Activated CD8-positive, alpha-beta memory T cell treated with anti-CD3 and anti-CD28 coated beads, Interleukin-2, amount 50 U/mL, for 1 hour (primary cell): ENCODE results near the gene CXCL14.

Experiments used
- DNase-seq: peaks from one replicate; pipeline ENCODE4 v3.0.0-alpha.2; 2020; ENCODE audit errors: extremely low read depth

The CXCL14 gene

DNA sequence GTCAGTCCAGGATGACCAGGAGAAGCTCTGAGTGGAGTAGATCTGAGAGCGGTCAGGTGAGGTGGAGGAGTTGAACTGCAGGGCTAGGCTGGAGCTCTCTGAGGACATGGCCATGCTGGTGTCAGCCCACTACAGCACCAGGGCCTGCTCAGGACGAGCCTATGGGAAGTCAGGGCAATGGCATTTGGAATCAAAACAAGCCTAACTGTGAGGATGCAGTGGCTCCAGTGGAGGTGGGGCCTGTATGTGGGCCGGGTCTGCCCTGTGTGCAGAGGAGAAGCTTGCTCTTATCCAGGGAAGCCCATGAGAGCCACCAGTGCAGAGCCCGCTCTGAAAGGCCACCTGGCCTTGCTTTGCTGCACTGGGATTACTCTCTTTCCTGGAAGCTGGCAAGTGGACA lies 11.1 kb downstream of the CXCL14 start:
- DNase-seq, result no peak

DNA sequence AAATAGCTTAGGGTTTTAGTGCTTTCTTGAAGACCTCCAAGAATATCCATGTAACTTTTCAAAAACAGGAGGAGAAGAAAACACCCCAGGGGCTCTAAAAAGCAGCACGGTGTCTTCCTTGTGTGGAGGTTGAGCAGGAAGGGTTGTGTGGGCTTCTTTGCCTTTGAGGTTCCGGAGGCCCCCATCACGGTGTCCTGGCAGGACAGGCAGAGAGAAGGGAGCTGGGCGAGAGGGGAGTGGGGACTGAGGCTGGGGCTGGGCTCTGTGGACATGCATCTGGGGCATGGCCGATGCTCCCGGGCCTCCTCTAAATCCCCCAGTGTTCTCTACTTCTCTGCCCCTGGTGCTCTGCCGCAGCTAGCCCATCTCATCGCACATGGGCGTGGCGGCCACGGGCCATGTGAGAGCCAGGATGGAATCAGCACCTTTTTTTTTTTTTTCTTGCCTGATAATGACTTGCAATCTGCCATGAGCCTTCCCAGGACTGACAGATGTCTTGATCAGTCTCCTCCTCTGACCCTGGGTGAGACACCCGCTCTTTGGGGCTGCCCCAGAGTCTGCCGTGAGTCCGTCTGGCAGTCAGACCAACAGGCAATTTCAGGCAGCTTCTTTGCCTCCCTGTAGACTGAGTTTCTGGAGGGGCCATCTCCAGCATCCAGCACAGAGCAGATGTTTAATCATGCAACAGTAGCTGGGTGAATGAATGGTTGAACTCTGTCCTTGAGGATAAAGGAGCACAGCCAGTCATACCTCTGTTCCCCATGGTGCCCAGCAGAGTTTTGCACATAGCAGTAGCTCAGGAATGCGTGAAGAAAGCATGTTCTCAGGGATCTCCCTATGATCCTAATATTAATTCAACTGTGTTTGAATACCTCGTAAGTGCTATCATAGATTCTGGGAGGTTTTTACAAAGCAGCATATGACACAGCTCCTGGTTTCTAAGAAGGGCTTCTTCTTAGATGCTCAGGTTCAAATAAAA lies 12.1 kb downstream of the CXCL14 start:
- DNase-seq, result no peak

DNA sequence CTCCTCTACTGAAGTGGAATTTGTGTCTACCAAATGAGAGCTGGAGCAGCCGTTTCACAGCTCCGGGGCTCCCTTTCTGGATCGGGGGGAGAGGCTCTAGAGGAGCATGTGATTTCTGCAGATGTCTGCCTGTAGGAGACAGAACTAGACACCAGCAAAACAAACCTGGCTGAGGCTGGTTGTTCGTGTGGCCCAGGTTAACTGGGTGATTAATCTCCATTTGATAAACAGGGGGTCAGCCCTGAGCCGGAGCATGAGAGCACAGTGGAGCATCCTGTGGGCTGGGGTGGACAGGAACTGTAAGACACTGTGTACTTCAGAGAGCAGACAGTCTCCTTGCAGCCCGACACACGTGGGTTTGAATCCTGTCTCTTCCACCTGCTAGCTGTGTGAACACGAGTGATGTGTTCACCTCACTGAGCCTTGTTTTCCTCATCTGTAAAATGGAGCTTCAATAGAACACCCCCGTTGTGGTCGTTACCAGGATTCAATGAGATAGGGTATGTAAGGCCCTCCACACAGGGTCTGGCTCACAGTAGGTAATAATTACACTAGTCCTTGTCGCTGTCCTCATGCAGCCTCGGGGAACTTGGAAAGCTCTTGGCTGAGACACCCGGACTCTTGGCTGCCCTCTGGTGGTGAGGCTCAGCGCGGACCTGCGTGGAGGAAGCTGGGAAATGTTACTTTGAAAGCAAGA lies 12.9 kb downstream of the CXCL14 start:
- DNase-seq, result no peak

DNA sequence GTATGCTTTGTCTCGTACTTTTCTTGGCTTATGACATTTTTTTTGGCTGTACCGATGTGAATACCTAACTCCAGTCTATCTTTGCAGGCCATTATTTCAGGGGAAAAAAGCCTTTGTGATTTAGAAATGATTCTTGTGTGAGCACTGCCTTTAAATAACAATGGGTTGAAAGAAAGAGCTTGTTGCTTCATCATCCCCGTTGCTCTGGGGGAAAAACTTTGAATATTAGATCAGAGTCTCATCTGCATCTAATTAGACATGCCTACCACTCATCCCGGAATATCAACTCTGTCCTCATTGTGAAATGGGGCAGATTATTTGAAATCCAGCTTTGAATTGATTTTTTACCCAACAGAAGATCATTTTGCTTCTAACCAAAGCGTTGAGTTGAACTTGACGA lies 13.5 kb downstream of the CXCL14 start:
- no peak for DNase-seq

DNA sequence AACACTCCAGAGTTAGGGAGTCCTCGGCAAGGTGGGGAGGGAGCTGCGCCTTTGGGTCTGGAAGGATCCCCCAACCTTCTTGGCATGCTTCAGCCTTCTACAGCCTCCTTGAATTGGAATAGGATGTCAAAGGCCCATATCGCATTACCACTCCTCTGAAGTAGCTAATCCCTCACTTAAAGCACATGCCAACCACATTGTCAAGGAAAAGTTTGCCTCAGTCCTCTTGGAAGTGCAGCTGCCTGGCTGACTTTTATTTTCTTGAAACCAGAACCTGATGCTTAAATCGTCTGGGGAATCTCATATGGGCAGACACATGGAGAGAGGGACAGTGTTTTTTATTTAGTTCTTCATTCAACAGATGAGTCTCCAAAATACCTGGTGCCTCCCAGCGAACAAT lies 14.5 kb downstream of the CXCL14 start:
- no peak for DNase-seq

DNA sequence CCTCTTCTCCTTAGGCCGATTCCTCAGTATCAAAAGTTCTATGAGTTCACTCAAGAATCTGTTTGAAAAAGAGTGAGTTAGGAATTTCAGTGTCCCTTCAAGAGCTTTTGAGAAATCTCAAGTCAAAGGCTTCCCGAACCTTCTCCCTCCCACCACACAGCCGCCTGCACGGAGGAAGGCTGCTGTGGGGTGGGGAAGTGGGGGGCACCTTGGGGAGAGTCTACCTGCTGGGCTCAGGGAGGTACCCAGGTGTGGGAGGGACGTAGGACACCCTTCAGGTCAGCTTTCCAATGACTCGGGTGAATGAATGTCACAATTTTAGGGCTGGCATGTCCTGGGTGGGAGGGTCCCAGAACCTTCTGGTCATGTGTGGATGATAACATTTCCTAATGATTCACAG lies 17.5 kb downstream of the CXCL14 start:
- DNase-seq, result no peak

DNA sequence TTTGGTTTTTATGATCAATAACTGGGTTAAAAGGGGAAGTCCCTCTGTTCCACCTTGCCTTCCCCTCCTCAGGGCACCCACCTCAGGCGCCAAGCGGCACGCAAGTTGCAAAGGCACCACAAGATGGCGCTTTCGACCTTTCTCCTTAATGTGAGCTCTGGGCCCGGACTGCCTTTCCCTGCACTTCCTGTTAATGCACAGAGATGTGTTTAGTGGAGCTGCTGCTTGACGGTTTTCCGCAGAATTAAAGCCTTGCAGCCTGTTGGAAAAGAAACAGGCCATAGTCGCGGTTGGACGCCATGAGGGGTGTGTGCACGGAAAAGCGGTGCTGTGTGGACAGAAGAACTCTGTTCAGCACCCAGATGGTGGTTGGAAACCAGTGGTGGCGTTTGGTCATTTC lies 17.9 kb downstream of the CXCL14 start:
- no peak for DNase-seq

DNA sequence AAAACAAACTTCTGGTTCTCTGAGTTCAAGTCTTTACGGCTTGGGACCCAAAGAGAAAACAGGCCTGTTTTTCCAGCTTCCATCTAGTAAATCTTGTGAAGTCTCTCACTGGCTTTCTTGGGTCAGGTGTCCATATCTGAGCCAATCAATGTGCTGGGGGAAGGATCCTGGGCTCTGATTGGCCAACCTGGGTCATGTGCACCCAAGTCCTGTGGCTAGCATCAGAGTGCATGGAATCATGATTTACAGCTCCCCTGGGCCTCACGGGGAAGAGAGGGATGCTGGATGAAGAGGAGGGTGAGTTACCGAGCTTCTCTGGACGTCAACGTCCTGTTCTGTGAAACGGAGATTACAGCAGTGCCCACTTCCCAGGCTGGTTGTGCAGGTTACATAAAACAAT lies 19.4 kb downstream of the CXCL14 start:
- DNase-seq, result no peak

DNA sequence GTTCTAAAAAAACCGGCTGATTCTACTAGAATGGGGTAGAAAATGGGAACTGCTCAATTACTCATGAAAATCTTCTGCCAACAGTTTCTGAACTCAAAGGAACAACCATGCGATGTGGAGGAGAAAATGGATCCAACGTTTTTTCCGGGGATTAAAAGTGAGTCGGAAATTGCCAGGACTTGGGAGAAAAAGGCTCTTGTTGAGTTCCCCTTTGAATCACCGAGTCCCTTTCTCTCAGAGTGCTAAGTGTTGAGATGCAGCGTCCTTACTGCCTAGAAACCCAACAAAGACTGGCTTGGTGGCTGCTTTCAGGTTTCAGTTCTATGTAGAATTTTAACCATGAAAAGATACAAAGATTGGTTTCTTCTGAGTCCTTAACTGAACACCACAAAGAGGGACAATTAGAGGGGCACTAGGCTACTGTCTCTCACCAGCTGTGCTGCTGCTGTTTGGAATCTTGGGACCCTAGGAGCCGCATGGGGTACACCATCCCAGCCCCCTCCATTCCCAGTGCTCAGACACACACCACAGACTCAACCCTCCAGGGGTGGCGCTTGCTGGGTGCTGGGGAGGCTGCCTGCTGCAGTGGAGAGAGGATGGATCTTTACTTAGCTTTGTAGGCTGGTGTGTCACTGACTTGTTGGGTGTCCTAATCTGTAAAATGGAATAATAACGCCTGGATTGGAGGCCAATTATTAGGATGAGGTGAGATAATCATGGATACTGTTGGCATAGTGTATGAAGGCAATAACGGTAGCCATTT lies 21.5 kb downstream of the CXCL14 start:
- DNase-seq, result no peak

DNA sequence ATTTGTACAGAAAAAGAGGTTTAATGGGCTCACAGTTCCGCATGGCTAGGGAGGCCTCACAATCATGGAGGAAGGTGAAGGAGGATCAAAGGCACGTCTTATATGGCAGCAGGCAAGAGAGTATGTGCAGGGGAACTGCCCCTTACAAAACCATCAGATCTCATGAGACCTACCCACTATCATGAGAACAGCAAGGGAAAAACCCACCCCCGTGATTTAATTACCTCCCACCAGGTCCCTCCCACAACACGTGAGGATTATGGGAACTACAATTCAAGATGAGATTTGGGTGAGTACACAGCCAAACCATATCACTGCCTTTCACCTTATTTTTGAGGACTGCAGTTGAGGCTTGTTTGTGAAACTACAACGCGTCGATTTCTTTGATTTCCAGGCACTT lies 22.2 kb downstream of the CXCL14 start:
- no peak for DNase-seq

DNA sequence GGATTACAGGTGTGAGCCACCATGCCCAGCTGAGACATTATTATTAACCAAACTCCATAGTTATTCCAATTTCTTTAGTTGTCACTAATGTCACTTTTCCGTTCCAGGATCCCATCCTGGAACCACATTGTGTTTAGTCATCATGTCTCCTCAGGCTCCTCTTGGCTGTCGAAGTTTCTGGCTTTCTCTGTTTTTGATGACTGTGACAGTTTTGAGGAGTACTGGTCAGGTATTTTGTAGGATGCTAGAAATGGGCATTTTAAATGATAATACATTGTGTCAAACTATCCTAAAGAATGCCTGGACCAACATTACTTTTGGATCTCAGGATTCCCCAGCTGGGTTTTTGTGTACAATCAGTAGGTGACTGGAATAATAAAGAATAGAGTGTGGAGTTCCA lies 23.3 kb downstream of the CXCL14 start:
- DNase-seq, result no peak

DNA sequence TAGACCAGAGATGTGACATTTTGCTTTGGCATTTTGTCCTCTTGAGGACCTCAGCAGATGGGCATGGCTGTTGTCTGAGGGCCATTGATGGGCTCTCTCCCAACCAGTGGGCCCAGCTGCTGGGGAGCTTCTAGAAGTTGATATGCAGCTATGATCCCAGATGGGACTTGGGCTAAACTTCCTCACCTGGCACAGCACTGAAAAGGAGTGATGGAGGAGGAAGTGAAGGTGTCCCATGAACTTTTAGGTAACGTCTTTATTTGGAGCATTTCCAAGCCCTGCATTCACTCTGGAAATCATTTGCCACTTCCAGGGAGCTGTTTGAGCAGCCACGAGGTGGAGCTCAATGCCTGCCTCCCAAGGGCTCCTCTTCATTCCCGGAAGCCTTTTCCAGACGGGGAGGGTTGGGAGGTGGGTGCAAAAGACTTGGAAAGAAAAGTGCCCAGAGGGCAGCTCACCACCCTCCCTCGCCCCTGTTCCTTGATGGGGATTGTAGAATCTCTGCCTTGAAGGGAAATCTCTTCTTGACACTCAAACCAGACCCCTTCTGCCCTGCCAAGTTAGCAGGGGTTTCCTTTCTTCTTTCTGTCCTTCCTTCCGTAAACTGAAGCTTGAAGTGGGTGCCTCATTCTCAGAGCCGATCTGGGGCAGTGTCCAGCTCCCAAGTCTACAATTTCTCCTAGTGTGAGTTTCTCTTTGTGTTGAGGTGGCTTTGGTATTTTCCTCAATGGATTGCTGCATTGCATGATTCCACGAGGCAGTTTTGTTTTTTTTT lies 24.9 kb downstream of the CXCL14 start:
- no peak for DNase-seq

DNA sequence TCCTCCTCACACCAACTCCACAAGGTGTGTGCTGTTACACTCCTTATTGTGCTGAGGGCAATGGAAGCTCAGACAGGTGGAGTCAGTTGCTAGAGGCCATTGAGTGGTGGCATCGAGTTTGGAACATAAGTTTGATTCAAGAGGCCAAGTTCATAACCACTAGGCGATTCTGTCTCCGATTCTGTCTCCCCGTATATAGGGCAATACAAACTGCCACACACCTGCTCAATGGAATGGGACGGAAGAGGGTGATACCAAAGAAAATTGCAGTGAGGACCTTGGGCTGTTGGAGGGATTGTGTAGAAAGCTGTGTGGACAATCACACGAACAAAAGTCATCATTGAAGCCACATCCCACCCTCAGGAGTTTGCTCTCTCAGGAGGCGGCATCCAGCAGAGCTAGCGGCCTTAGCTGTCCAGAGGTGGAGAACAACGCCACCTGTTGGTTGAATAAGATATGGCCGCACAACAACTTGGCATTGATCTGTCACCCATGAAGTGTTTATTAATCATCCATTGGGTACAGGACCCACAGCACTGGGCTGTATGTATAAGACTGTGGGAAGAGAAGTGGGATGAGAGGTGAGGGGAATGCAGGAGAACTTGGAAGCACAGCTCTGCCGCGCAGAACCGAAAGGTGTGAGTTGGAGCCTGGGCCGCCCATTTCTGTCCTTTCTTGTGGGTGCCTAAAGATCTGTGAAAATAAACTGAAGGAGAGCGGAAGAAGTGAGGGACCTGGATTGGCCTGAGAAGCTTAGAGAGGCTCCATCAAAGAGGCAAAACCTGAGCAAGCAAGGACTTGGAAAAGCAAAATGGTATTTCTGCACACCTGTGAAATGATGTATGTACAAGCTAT lies 27.0 kb downstream of the CXCL14 start:
- DNase-seq, result no peak

DNA sequence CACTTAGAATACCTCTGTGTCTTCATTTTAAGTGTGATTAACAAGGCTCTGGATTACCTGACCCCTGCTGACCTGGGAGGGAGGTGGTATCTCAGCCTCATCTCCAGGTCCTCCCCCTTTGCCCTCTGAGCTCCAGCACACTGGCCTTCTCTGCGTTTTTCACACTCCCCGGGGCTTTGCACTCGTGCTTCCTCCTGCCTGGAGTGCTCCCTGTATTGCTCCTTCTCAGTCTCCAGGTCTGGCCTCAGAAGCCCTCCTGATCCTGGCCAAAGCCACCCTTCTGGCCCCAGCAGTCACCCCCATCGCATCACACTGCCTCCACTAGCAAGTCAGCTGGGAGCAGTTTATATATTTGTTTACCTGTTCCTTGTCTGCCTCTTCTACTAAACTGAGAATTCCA lies 29.4 kb downstream of the CXCL14 start:
- DNase-seq, result no peak

DNA sequence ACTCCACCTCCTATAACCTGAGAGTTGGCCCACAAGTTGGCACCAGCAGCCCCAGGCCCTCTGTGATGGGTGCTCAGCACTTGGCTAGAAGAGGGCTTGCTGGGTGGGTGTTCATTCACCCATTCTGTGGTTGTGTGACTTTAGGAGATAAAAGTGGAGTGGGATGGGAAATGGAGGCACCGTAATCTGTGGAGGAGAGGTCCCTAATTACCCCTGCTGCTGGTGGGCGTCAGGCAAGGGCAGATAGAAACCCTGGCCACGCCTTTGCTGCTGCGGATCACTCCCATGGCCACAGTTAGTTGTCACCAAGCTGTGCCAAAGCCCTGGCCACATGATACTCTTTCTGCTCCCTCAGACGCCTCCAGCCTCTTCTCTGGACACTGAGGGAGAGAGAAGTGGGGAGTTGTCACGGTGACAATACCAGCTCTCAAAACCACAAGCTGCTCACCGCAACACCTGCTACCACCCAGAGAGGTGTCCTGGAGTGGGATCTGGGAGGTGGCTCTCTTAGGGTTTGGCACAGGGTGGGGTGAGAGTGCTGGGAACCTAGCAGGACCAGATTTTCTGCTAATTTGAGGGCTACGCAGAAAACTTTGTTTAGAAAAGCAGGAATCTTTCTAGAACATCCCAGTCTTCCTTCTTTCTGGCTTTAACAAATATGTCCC lies 31.1 kb downstream of the CXCL14 start:
- DNase-seq, result no peak

DNA sequence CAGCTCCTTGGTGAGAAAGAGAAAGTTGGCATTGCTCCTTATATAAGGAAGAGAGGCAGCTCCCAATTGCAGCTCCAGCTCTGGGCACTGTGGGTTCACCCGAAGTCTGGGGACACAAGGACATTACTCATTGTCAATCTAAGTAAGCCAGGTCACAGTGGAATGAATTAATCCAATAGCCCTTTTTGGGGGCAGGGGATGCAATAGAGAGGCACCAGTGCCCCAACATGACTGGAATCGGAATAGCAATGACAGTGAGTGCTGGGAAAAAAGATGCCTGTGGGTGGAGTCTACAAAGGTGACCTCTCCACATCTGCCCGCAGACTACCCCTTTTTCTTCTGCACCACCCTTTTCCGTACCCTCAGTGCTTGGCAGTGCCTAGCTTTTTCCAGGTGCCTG lies 31.9 kb downstream of the CXCL14 start:
- no peak for DNase-seq

DNA sequence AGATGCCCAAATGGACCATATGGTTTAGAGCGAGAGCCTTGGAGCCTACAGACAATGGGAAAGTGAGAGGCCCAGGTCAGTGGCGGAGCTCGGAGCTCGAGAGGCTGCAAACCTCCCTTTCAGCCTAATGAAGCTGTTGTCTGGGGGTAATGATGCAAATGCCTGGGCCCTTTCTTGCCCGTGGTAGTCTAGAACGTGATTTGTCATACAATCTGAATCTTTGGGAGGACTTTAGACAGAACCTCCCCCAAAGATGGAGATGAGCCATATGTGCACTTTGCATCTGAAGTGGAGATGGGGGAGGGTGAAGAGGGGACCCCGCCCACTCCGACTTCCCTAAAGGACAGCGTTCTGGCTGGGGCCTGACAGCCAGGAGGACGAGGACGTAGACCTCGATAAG lies 32.7 kb downstream of the CXCL14 start:
- no peak for DNase-seq

DNA sequence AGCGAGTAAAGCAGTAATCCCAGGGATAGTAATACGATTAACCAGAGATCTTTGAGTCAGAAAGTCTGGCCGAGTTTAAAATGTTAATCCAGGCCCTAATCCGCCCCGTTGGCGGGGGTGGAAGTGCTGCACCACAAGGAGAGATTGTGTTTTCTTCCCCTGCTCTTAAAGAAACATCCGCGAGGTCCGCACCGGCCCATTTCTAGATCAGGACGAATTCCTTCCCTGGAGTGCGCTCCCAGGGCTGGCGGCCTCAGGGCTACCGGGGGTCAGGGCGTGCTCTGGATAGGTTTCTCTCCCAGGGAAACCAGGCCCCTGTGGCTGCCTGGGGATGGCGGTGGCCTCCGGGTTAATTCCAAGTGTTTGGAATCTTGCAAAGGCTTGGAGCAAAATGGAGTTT lies 33.7 kb downstream of the CXCL14 start:
- no peak for DNase-seq

DNA sequence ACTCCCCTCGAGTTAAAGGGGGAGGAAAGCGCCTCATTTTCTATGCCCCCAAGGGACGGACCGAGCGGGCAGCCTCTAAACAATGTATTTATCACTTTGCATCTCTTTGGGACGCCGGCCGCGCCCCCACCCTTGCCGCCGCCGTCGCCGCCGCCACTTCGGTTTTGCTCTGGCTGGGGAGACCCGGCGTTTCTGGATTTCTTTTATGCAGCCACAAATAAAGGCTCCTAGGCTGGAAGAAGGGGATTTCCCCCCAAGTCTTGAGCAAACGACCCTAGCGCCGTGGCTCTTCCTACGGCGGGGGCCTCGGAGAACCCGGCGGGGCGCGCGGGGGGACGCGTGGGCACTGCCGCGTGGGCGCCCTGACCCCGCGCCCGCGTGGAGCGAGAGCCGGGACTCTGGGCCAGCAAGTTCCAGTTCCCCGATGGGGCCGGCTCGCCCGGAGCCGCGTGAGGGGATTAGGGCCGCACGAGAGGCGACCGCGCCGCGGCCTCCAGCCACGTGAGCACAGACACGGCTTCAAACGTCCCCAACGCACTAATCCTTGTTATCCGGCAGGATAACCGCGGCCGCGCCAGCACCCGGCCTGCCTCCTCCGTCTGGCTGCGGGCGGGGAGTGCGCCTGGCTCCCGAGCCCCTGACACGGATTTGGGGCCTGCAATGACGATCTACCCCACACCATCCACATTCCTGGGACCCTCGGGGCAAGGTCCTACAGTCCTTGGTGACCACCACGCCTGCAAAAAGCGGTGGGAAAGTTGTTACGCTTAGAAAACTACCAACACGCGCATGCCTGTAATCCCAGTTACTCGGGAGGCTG lies 35.1 kb downstream of the CXCL14 start:
- no peak for DNase-seq
